ENCODE results near the gene SEC23IP.
"Not testable (repeated sequence)": the region's sequence is repeated elsewhere in the genome, so short reads cannot be mapped to it uniquely, and the experiment has no call there.

Gene SEC23IP

GRCh38 chr10:119892188-119893065, at the start of gene SEC23IP:
Gene SEC23IP (plus strand): TSS chr10:119892730. CDS start chr10:119892783, 53 bp downstream.
- peak; percentile 74 to 93 (median 84) for DNase-seq (ENCODE audit: low read depth in 4 of 4, low spot score in 1 of 4)

GRCh38 chr10:119845656-119846055, 46.9 kb upstream of the SEC23IP start:
- no peak for DNase-seq (ENCODE audit: low read depth in 4 of 4, low spot score in 1 of 4)

- no peak for DNase-seq (ENCODE audit: low read depth in 4 of 4, low spot score in 1 of 4)
These were observed 43.3 kb upstream of the SEC23IP start for GRCh38 chr10:119849031-119849789.

- no peak for DNase-seq (ENCODE audit: low read depth in 4 of 4, low spot score in 1 of 4)
These were observed 42.6 kb upstream of the SEC23IP start for GRCh38 chr10:119849944-119850343.

GRCh38 chr10:119852277-119852676, 40.3 kb upstream of the SEC23IP start:
- no peak for DNase-seq (ENCODE audit: low read depth in 4 of 4, low spot score in 1 of 4)

- no peak for DNase-seq (ENCODE audit: low read depth in 4 of 4, low spot score in 1 of 4)
These were observed 39.7 kb upstream of the SEC23IP start for GRCh38 chr10:119852822-119853221.

- DNase-seq (ENCODE audit: low read depth in 4 of 4, low spot score in 1 of 4) = no peak
These were observed 39.0 kb upstream of the SEC23IP start for GRCh38 chr10:119853574-119853973.

GRCh38 chr10:119858063-119858462, 34.5 kb upstream of the SEC23IP start:
- no peak for DNase-seq (ENCODE audit: low read depth in 4 of 4, low spot score in 1 of 4)

GRCh38 chr10:119859420-119860258, 32.9 kb upstream of the SEC23IP start:
- no peak for DNase-seq (ENCODE audit: low read depth in 4 of 4, low spot score in 1 of 4)

GRCh38 chr10:119860866-119861607, 31.5 kb upstream of the SEC23IP start:
- no peak for DNase-seq (ENCODE audit: low read depth in 4 of 4, low spot score in 1 of 4)

GRCh38 chr10:119862524-119862923, 30.0 kb upstream of the SEC23IP start:
- DNase-seq (ENCODE audit: low read depth in 4 of 4, low spot score in 1 of 4) = no peak

- DNase-seq (ENCODE audit: low read depth in 4 of 4, low spot score in 1 of 4) = no peak
These were observed 28.5 kb upstream of the SEC23IP start for GRCh38 chr10:119863951-119864565.

- DNase-seq (ENCODE audit: low read depth in 4 of 4, low spot score in 1 of 4) = no peak
These were observed 26.8 kb upstream of the SEC23IP start for GRCh38 chr10:119865699-119866240.

GRCh38 chr10:119867317-119867716, 25.2 kb upstream of the SEC23IP start:
- no peak for DNase-seq (ENCODE audit: low read depth in 4 of 4, low spot score in 1 of 4)

- not testable (repeated sequence) for DNase-seq (ENCODE audit: low read depth in 4 of 4, low spot score in 1 of 4)
These were observed 23.1 kb upstream of the SEC23IP start for GRCh38 chr10:119869398-119869797.

- DNase-seq (ENCODE audit: low read depth in 4 of 4, low spot score in 1 of 4) = peak; percentile 9 to 41 (median 32)
These were observed 20.5 kb upstream of the SEC23IP start for GRCh38 chr10:119871881-119872609.

GRCh38 chr10:119872610-119872859, 20.0 kb upstream of the SEC23IP start, which contains the start of gene MCMBP:
Gene MCMBP (minus strand): TSS chr10:119872843. CDS start chr10:119872584, 259 bp downstream.
- DNase-seq (ENCODE audit: low read depth in 4 of 4, low spot score in 1 of 4) = no peak

GRCh38 chr10:119872860-119873681, 19.5 kb upstream of the SEC23IP start:
- peak; percentile 56 to 82 (median 78) for DNase-seq (ENCODE audit: low read depth in 4 of 4, low spot score in 1 of 4)

All from stimulated activated CD4-positive, alpha-beta T cell treated with anti-CD3 and anti-CD28 coated beads, Interleukin-1b, Interleukin-23, amount 100 ng/mL, for 24 hours (primary cell).